ENCODE measurements around the gene POU2F1. TPM values are rescaled to one million over a fixed set of nuclear protein-coding genes. Genes with fewer than 3 reads are reported as not detected.

Gene POU2F1
- polyA plus RNA-seq, 1 donor from 2014 or later, result 10.9 TPM

- Histone ChIP-seq H3K36me3 (ENCODE audit: insufficient read depth, low read length) (no peaks in the 10 kb centered on the region), H3K4me2 (ENCODE audit: low read length) (no peak overlapping the region), H3K27ac (ENCODE audit: low read length) (no peak overlapping the region), H3K9me2 (ENCODE audit: insufficient read depth, low read length) (no peaks in the 10 kb centered on the region), H3K79me2 (replicated peaks; ENCODE audit: insufficient read depth, low read length) (no peaks in the 10 kb centered on the region), H4K20me1 (ENCODE audit: insufficient read depth) (no peaks in the 10 kb centered on the region), H3K27me3 (ENCODE audit: insufficient read depth, low read depth, low read length) (no peaks in the 10 kb centered on the region), H3F3A (ENCODE audit: insufficient read depth, low read length, poor library complexity, severe bottlenecking) (no peaks in the 10 kb centered on the region), H3K9me3 (ENCODE audit: low read length) (no peaks in the 10 kb centered on the region), H3K9ac (ENCODE audit: low read length) (no peak overlapping the region), H3K4me3 (ENCODE audit: low read length) (no peak overlapping the region), H2AFZ (ENCODE audit: low read depth, low read length) (no peak overlapping the region)
- TF ChIP-seq REST (IDR thresholded peaks at IDR 0.05; ENCODE audit: borderline replicate concordance), result no peak
- TF ChIP-seq CTCF (IDR thresholded peaks at IDR 0.05; ENCODE audit: poor library complexity, severe bottlenecking), result no peak
- TF ChIP-seq SMC3 (conservative IDR thresholded peaks at IDR 0.05; ENCODE audit: poor library complexity), result no peak
- TF ChIP-seq EP300 (conservative IDR thresholded peaks at IDR 0.05; ENCODE audit: poor library complexity, severe bottlenecking), result no peak
- no peak for TF ChIP-seq POLR2AphosphoS5 (IDR thresholded peaks at IDR 0.05)
- TF ChIP-seq RAD21 (conservative IDR thresholded peaks at IDR 0.05), result no peak
- no peak for TF ChIP-seq TAF1 (IDR thresholded peaks at IDR 0.05; ENCODE audit: low read depth)
- no peak for TF ChIP-seq MXI1 (conservative IDR thresholded peaks at IDR 0.05; ENCODE audit: poor library complexity, severe bottlenecking)
- TF ChIP-seq EZH2 (IDR thresholded peaks at IDR 0.05; ENCODE audit: borderline replicate concordance, insufficient read depth, low read length, poor library complexity, severe bottlenecking), result no peak
Measured at GRCh38 chr1:167418391-167418790, 197.7 kb downstream of the POU2F1 start.

- H3K4me2 ChIP-seq (ENCODE audit: low read length), result no peak overlapping the region
- H3K79me2 ChIP-seq (replicated peaks; ENCODE audit: insufficient read depth, low read length), result no peaks in the 10 kb centered on the region
- H3K9me3 ChIP-seq (ENCODE audit: low read length), result no peaks in the 10 kb centered on the region
- no peak overlapping the region for H3K27ac ChIP-seq (ENCODE audit: low read length)
- no peak overlapping the region for H3K9ac ChIP-seq (ENCODE audit: low read length)
- H3F3A ChIP-seq (ENCODE audit: insufficient read depth, low read length, poor library complexity, severe bottlenecking), result no peaks in the 10 kb centered on the region
- H2AFZ ChIP-seq (ENCODE audit: low read depth, low read length), result no peak overlapping the region
- TF ChIP-seq TAF1 (IDR thresholded peaks at IDR 0.05; ENCODE audit: low read depth) (no peak), MXI1 (conservative IDR thresholded peaks at IDR 0.05; ENCODE audit: poor library complexity, severe bottlenecking) (no peak), EZH2 (IDR thresholded peaks at IDR 0.05; ENCODE audit: borderline replicate concordance, insufficient read depth, low read length, poor library complexity, severe bottlenecking) (no peak), RAD21 (conservative IDR thresholded peaks at IDR 0.05) (no peak), CTCF (IDR thresholded peaks at IDR 0.05; ENCODE audit: poor library complexity, severe bottlenecking) (no peak), POLR2AphosphoS5 (IDR thresholded peaks at IDR 0.05) (no peak), EP300 (conservative IDR thresholded peaks at IDR 0.05; ENCODE audit: poor library complexity, severe bottlenecking) (no peak), SMC3 (conservative IDR thresholded peaks at IDR 0.05; ENCODE audit: poor library complexity) (no peak), REST (IDR thresholded peaks at IDR 0.05; ENCODE audit: borderline replicate concordance) (no peak)
- no peaks in the 10 kb centered on the region for H3K36me3 ChIP-seq (ENCODE audit: insufficient read depth, low read length)
- H3K27me3 ChIP-seq (ENCODE audit: insufficient read depth, low read depth, low read length), result no peaks in the 10 kb centered on the region
- H3K9me2 ChIP-seq (ENCODE audit: insufficient read depth, low read length), result no peaks in the 10 kb centered on the region
- H4K20me1 ChIP-seq (ENCODE audit: insufficient read depth), result no peaks in the 10 kb centered on the region
- H3K4me3 ChIP-seq (ENCODE audit: low read length), result no peak overlapping the region
Measured at GRCh38 chr1:167419245-167419644, 198.6 kb downstream of the POU2F1 start.
